ENCODE data around the gene GABRB2.

Gene GABRB2

DNA sequence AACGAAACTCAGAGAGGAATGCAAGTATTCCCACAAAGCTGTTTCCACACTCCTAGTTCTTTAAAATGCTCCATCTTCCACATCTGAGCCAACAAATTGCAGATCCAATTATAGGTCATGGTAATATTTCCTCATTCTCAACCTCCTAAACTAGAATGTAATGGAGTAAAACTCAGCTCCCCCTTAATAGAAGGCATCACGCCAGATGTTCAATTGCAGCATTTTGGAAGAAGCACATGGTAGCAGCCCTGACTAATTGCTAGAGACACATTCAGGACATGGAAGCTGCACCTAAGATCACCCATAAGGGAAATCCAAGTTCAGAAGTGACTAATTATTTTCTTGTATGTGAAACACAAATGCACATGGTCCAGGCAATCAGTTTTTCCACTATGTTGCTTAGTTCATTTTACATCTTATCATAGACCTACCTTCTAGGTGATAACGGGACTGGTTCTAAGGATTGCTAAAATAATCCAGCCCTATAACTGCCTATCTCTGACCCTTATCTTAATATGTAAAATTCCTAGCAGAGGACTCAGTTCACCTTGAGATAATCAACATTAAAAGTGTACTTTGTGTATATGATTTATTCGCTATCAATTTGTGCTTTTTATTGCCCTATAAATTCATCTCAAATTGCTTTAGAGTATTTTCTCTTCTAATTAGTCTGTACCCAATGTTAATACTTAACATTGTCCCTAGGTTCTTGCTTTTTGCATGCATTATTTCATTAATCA is 75.1 kb downstream of the GABRB2 start:
- no peak for DNase-seq (ENCODE audit: low spot score)

- no peak for DNase-seq (ENCODE audit: low spot score)
These were observed 78.8 kb downstream of the GABRB2 start for GRCh38 chr5:161467703-161468102.

GRCh38 chr5:161460741-161461140 is 85.8 kb downstream of the GABRB2 start:
- DNase-seq (ENCODE audit: low spot score): no peak

- DNase-seq (ENCODE audit: low spot score): no peak
These were observed 99.9 kb downstream of the GABRB2 start for GRCh38 chr5:161446655-161447054.

GRCh38 chr5:161442471-161442870 is 104.1 kb downstream of the GABRB2 start:
- DNase-seq (ENCODE audit: low spot score): no peak

- no peak for DNase-seq (ENCODE audit: low spot score)
These were observed 113.7 kb downstream of the GABRB2 start for GRCh38 chr5:161432798-161433197.

GRCh38 chr5:161431963-161432362 is 114.6 kb downstream of the GABRB2 start:
- DNase-seq (ENCODE audit: low spot score): no peak

GRCh38 chr5:161421067-161421466 is 125.5 kb downstream of the GABRB2 start:
- no peak for DNase-seq (ENCODE audit: low spot score)

GRCh38 chr5:161420521-161420920 is 126.0 kb downstream of the GABRB2 start:
- no peak for DNase-seq (ENCODE audit: low spot score)

DNA sequence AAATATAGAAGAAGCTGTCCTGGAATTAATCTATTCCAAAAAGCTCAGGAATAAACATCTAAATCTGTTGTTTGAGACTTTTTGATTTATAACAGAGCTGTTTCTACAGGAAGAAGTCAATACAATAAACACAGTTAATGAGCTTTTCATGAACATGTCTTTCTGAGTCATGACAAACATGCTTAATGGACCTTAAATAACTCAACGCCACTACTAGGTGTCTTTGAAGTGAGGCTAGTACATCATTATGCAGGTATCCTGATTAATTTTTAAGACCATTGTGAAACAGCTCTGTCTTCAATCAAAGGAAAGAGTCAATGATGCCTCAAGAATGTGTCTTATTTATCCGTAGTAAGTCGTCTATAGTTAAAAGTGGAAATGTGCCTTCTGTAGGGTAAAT is 131.6 kb downstream of the GABRB2 start:
- no peak for DNase-seq (ENCODE audit: low spot score)

DNA sequence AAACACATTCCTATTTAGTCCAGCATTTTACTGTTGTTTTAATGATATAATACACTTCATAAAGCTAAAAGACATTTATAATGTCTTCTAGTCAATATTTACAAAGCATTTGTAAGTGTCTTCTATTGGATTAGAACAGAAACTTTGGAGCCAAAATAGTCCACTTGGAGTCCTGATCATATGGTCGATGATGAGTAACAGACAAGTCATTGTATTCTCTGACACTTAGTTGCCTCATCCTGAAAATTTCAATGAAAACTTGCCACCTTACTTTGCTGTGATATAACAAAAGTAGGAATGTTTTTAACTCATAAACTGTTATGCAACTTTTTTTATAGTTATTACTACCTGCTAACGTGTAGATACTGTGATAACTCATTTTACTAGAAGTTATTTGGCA is 132.5 kb downstream of the GABRB2 start:
- no peak for DNase-seq (ENCODE audit: low spot score)

- DNase-seq (ENCODE audit: low spot score): no peak
These were observed 133.7 kb downstream of the GABRB2 start for GRCh38 chr5:161412792-161413191.

GRCh38 chr5:161411156-161411555 is 135.4 kb downstream of the GABRB2 start:
- DNase-seq (ENCODE audit: low spot score): no peak

DNA sequence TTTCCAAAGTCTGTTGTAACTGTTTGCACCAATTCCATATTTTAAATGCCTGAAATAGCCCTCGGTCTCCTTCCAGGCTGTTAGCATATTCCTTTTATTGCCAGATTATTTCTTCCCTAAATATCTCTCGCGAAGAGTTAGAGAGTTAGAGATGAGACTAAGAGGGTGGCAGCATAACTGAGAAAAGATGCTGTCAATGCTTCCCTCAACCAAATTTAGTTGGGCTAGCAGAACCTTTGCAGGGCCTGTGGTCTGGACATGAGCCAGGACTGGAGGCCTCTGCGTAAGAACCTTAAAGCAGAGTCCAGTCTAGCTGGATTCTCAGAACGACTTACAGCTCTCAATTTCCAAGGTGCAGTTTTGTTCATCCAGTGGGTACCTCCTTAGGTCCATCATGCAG is 135.9 kb downstream of the GABRB2 start:
- DNase-seq (ENCODE audit: low spot score): no peak

GRCh38 chr5:161409471-161409870 is 137.1 kb downstream of the GABRB2 start:
- no peak for DNase-seq (ENCODE audit: low spot score)

- DNase-seq (ENCODE audit: low spot score): no peak
These were observed 139.6 kb downstream of the GABRB2 start for GRCh38 chr5:161406880-161407279.

DNA sequence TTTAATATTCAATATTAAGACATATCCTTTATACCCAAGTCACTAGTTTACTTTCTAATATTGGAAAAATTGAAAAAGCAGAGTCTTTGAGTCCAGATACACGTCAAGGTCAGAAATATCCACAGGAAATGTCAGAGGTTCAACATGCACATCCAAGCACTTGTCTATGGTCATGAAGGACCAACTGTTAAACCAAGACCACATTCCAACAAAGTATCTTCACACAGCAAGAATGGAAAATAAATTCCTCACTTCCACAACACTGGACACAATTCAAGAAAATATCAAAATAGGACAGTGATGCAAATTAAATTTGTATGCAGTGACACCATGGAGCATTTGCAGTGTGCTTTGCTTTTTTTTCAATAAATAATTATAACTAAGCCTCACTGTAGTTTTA is 142.5 kb downstream of the GABRB2 start:
- DNase-seq (ENCODE audit: low spot score): no peak

- DNase-seq (ENCODE audit: low spot score): no peak
These were observed 143.4 kb downstream of the GABRB2 start for GRCh38 chr5:161403121-161403520.

- DNase-seq (ENCODE audit: low spot score): no peak
These were observed 145.9 kb downstream of the GABRB2 start for GRCh38 chr5:161400583-161400982.

DNA sequence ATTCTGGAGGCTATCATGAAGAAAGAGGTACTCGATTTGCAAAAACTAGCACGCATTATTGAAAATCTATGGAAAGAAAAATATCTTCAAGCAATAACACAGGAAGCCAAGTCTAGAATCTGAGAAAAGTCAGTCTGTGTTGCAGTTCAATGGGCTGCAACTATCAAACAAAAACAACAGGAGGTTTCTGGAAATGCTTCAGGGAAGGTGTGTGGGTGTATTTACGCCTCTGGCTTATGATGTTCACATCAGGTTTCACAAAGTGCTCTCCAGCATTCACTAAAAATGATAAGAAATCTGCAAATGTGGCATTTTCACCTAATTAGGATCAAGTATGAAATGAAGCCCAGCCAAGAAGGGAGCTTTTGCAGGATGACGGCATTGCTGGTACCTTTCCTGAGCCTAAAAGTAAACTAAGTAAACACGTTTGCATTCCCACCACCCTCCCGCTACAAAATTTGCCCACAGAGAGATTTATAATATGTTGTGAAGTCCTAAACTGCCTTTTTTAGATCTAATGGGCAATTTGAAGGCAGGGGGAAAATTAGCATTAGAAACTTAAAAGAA is 146.4 kb downstream of the GABRB2 start:
- no peak for DNase-seq (ENCODE audit: low spot score)

DNA sequence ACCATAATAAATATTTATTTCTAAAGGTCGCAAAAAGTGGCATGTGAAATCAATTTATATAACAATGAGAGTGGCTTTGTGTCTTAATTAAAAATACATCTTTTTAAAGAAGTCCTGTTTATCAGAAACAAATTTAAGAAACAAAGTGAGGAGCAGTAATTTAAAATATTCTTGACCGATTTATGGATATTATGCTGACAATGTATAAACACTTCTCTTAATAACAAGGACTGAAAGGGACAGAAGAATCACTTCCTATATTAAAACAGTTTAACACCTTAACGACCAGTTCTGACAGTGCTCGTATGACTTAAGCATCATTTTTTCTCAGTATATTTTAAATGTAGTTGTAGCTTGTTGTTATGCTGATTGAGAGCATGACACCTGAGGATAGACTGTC is 149.1 kb downstream of the GABRB2 start:
- no peak for DNase-seq (ENCODE audit: low spot score)

- DNase-seq (ENCODE audit: low spot score): no peak
These were observed 150.4 kb downstream of the GABRB2 start for GRCh38 chr5:161396171-161396570.

DNA sequence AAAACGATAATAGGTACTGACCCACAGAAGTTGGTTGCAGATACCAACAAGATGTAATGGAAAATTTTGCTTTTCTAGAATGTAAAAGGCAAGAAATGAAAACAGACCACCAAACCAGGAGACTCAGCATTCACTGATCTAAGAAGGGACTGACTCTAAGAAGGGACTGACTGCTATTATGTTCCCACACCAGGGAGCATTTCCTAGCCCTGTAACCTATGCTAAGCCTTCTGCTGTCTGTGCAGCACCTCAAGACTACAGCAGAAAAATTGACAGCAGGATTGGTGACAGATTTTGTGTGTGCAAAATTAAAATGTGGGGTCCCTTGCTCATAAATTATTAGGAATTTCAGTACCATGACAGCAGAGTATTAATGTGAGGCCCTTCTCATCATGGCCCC is 154.8 kb downstream of the GABRB2 start:
- DNase-seq (ENCODE audit: low spot score): no peak

- no peak for DNase-seq (ENCODE audit: low spot score)
These were observed 155.5 kb downstream of the GABRB2 start for GRCh38 chr5:161391016-161391415.
